Measurements from ENCODE around the gene RRM1. TPM values are rescaled to one million over a fixed set of nuclear protein-coding genes. Genes with fewer than 3 reads are reported as not detected.

RRM1 gene
- total RNA-seq: 10 to 100 TPM; 21.4 to 69.9 TPM
- 10 to 100 TPM in 1 of 2 donors, 1 to 10 TPM in 1; 8.0 to 11.2 TPM for polyA plus RNA-seq

DNA sequence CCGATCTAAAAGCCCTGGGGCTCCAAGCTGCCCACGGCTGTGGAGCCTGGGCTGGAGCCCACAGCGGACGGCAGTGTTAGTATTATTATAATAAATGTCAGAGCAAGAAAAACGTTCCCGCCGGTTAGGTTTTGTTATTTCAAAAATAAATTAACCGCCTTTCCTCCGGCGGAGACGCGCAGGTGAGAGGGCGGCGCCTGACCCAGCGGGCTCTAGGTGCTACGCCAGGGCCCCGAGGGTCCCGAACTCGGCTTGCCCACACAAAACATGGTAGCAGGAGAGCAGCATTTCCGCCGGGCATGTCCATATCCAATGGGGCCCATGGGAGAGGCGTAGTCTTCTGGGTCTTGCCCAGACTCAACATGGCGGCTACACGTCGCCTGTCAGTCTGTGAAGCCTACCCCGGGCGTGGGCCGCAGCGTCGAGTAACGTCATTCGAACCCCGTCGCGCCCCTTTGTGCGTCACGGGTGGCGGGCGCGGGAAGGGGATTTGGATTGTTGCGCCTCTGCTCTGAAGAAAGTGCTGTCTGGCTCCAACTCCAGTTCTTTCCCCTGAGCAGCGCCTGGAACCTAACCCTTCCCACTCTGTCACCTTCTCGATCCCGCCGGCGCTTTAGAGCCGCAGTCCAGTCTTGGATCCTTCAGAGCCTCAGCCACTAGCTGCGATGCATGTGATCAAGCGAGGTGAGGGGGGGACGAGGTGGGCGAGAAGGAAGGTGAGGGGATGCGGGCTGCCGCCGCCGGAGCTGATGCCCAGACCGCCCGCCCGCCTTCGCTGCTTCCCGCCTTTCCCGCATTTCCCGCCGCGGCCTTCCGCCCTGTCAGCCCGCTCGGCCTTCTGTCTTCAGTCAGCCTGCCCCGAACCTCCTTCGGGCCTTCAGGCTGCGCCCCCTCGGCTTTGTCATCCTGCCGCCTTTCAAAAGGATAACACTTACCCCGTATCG is at the start of gene RRM1:
Gene RRM1 (plus strand): TSS at position 452 of the 944 bp plus-strand sequence. CDS start 214 bp downstream, at position 666.
- peak; percentile 94 for DNase-seq (ENCODE audit: low spot score)
- H3K27me3 ChIP-seq (ENCODE audit: control insufficient read depth in 4 of 4, insufficient read depth in 4 of 4, low read length in 3 of 4): no peaks in the 10 kb centered on the region
- WGBS: under 1% methylated on average over 74 of the region's 74 CpGs
- H3K36me3 ChIP-seq (ENCODE audit: control insufficient read depth in 4 of 4, insufficient read depth in 3 of 4, low read depth in 1 of 4, low read length in 3 of 4): peaks cover 0 to 12% (median 8%) of the 10 kb centered on the region in 4 donors
- no peak for TF ChIP-seq FOXA2 (IDR thresholded peaks at IDR 0.05)
- peak; percentile 14 to 26 for TF ChIP-seq RAD21 (IDR thresholded peaks at IDR 0.05)
- TF ChIP-seq HNF4G (IDR thresholded peaks at IDR 0.05): no peak
- TF ChIP-seq, protein P1, sequence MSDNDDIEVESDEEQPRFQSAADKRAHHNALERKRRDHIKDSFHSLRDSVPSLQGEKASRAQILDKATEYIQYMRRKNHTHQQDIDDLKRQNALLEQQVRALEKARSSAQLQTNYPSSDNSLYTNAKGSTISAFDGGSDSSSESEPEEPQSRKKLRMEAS (IDR thresholded peaks at IDR 0.05): peak; percentile 50
- TF ChIP-seq, protein P2, sequence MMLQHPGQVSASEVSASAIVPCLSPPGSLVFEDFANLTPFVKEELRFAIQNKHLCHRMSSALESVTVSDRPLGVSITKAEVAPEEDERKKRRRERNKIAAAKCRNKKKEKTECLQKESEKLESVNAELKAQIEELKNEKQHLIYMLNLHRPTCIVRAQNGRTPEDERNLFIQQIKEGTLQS (IDR thresholded peaks at IDR 0.05): peak; percentile 51
- TF ChIP-seq, protein P3, sequence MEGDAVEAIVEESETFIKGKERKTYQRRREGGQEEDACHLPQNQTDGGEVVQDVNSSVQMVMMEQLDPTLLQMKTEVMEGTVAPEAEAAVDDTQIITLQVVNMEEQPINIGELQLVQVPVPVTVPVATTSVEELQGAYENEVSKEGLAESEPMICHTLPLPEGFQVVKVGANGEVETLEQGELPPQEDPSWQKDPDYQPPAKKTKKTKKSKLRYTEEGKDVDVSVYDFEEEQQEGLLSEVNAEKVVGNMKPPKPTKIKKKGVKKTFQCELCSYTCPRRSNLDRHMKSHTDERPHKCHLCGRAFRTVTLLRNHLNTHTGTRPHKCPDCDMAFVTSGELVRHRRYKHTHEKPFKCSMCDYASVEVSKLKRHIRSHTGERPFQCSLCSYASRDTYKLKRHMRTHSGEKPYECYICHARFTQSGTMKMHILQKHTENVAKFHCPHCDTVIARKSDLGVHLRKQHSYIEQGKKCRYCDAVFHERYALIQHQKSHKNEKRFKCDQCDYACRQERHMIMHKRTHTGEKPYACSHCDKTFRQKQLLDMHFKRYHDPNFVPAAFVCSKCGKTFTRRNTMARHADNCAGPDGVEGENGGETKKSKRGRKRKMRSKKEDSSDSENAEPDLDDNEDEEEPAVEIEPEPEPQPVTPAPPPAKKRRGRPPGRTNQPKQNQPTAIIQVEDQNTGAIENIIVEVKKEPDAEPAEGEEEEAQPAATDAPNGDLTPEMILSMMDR (IDR thresholded peaks at IDR 0.05; ENCODE audit: low read depth, low read length, missing input control): no peak
- no peak for TF ChIP-seq HNF4A (conservative IDR thresholded peaks at IDR 0.05)
- TF ChIP-seq, protein P4, sequence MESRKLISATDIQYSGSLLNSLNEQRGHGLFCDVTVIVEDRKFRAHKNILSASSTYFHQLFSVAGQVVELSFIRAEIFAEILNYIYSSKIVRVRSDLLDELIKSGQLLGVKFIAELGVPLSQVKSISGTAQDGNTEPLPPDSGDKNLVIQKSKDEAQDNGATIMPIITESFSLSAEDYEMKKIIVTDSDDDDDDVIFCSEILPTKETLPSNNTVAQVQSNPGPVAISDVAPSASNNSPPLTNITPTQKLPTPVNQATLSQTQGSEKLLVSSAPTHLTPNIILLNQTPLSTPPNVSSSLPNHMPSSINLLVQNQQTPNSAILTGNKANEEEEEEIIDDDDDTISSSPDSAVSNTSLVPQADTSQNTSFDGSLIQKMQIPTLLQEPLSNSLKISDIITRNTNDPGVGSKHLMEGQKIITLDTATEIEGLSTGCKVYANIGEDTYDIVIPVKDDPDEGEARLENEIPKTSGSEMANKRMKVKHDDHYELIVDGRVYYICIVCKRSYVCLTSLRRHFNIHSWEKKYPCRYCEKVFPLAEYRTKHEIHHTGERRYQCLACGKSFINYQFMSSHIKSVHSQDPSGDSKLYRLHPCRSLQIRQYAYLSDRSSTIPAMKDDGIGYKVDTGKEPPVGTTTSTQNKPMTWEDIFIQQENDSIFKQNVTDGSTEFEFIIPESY (IDR thresholded peaks at IDR 0.05): peak; percentile 50
- TF ChIP-seq JUND (IDR thresholded peaks at IDR 0.05): no peak
- peak; percentile 100 for TF ChIP-seq YY1 (IDR thresholded peaks at IDR 0.05)
- TF ChIP-seq GABPA (IDR thresholded peaks at IDR 0.05 in 1 of 2, conservative IDR thresholded peaks at IDR 0.05 in 1 of 2): peak in 1 of 2 donors; percentile 76
- TF ChIP-seq, protein P5, sequence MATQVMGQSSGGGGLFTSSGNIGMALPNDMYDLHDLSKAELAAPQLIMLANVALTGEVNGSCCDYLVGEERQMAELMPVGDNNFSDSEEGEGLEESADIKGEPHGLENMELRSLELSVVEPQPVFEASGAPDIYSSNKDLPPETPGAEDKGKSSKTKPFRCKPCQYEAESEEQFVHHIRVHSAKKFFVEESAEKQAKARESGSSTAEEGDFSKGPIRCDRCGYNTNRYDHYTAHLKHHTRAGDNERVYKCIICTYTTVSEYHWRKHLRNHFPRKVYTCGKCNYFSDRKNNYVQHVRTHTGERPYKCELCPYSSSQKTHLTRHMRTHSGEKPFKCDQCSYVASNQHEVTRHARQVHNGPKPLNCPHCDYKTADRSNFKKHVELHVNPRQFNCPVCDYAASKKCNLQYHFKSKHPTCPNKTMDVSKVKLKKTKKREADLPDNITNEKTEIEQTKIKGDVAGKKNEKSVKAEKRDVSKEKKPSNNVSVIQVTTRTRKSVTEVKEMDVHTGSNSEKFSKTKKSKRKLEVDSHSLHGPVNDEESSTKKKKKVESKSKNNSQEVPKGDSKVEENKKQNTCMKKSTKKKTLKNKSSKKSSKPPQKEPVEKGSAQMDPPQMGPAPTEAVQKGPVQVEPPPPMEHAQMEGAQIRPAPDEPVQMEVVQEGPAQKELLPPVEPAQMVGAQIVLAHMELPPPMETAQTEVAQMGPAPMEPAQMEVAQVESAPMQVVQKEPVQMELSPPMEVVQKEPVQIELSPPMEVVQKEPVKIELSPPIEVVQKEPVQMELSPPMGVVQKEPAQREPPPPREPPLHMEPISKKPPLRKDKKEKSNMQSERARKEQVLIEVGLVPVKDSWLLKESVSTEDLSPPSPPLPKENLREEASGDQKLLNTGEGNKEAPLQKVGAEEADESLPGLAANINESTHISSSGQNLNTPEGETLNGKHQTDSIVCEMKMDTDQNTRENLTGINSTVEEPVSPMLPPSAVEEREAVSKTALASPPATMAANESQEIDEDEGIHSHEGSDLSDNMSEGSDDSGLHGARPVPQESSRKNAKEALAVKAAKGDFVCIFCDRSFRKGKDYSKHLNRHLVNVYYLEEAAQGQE (IDR thresholded peaks at IDR 0.05): peak; percentile 73
- TF ChIP-seq TAF1 (conservative IDR thresholded peaks at IDR 0.05): peak; percentile 62
- no peak for TF ChIP-seq FOXA1 (IDR thresholded peaks at IDR 0.05)
- peak; percentile 47 for TF ChIP-seq SP1 (IDR thresholded peaks at IDR 0.05)
- peak; percentile 63 for TF ChIP-seq NR2F2 (IDR thresholded peaks at IDR 0.05)
- peak; percentile 38 to 61 for TF ChIP-seq RXRA (IDR thresholded peaks at IDR 0.05)
- peak in 1 of 2 donors; percentile 24 for TF ChIP-seq EGR1 (IDR thresholded peaks at IDR 0.05; ENCODE audit: low read depth in 2 of 2)
- H3K27ac ChIP-seq (ENCODE audit: low read depth in 1 of 2, low read length in 2 of 2): peak within 1 kb of the TSS; percentile 84 to 89
- peaks cover 0 to 20% (median 7%) of the 10 kb centered on the region in 4 donors for H3K4me1 ChIP-seq (ENCODE audit: control insufficient read depth in 4 of 4, insufficient read depth in 4 of 4, low read length in 3 of 4)
- peak within 1 kb of the TSS; percentile 75 to 97 for H3K9ac ChIP-seq (ENCODE audit: low read depth in 1 of 2, low read length in 2 of 2)
- peak within 1 kb of the TSS; percentile 78 to 97 (median 87) for H3K4me3 ChIP-seq (ENCODE audit: low read depth in 1 of 3, low read length in 3 of 3)
- H3K9me3 ChIP-seq (ENCODE audit: control insufficient read depth in 4 of 4, low read length in 3 of 4): no peaks in the 10 kb centered on the region
